ENCODE data around the gene ACER2. TPM values are rescaled to one million over a fixed set of nuclear protein-coding genes. Genes with fewer than 3 reads are reported as not detected.

Gene ACER2
- total and polyA plus RNA-seq, 2 of the 8 experiments (the other 6 are each of a cell fraction or from before 2014, with no cell fraction given) = 7.4 to 8.8 TPM

DNA sequence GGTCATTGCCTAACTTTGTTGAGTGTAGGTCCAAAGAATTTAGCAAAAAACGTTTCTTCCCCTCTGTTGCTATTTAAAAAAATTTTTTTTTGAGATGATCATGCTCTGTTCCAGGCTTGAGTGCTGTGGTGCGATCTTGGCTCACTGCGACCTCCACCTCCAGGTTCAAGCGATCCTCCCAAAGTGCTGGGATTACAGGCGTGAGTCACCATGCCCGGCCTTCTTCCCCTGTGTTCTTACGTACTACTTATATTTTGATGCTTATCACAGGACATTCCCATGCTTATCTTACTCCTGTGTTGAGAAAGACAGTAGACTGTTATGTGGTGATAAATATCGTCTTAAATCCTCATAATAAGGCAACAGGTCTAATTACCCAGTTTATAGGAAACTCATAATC is 2.5 kb downstream of the ACER2 start (continued):
- TF ChIP-seq, protein P1, sequence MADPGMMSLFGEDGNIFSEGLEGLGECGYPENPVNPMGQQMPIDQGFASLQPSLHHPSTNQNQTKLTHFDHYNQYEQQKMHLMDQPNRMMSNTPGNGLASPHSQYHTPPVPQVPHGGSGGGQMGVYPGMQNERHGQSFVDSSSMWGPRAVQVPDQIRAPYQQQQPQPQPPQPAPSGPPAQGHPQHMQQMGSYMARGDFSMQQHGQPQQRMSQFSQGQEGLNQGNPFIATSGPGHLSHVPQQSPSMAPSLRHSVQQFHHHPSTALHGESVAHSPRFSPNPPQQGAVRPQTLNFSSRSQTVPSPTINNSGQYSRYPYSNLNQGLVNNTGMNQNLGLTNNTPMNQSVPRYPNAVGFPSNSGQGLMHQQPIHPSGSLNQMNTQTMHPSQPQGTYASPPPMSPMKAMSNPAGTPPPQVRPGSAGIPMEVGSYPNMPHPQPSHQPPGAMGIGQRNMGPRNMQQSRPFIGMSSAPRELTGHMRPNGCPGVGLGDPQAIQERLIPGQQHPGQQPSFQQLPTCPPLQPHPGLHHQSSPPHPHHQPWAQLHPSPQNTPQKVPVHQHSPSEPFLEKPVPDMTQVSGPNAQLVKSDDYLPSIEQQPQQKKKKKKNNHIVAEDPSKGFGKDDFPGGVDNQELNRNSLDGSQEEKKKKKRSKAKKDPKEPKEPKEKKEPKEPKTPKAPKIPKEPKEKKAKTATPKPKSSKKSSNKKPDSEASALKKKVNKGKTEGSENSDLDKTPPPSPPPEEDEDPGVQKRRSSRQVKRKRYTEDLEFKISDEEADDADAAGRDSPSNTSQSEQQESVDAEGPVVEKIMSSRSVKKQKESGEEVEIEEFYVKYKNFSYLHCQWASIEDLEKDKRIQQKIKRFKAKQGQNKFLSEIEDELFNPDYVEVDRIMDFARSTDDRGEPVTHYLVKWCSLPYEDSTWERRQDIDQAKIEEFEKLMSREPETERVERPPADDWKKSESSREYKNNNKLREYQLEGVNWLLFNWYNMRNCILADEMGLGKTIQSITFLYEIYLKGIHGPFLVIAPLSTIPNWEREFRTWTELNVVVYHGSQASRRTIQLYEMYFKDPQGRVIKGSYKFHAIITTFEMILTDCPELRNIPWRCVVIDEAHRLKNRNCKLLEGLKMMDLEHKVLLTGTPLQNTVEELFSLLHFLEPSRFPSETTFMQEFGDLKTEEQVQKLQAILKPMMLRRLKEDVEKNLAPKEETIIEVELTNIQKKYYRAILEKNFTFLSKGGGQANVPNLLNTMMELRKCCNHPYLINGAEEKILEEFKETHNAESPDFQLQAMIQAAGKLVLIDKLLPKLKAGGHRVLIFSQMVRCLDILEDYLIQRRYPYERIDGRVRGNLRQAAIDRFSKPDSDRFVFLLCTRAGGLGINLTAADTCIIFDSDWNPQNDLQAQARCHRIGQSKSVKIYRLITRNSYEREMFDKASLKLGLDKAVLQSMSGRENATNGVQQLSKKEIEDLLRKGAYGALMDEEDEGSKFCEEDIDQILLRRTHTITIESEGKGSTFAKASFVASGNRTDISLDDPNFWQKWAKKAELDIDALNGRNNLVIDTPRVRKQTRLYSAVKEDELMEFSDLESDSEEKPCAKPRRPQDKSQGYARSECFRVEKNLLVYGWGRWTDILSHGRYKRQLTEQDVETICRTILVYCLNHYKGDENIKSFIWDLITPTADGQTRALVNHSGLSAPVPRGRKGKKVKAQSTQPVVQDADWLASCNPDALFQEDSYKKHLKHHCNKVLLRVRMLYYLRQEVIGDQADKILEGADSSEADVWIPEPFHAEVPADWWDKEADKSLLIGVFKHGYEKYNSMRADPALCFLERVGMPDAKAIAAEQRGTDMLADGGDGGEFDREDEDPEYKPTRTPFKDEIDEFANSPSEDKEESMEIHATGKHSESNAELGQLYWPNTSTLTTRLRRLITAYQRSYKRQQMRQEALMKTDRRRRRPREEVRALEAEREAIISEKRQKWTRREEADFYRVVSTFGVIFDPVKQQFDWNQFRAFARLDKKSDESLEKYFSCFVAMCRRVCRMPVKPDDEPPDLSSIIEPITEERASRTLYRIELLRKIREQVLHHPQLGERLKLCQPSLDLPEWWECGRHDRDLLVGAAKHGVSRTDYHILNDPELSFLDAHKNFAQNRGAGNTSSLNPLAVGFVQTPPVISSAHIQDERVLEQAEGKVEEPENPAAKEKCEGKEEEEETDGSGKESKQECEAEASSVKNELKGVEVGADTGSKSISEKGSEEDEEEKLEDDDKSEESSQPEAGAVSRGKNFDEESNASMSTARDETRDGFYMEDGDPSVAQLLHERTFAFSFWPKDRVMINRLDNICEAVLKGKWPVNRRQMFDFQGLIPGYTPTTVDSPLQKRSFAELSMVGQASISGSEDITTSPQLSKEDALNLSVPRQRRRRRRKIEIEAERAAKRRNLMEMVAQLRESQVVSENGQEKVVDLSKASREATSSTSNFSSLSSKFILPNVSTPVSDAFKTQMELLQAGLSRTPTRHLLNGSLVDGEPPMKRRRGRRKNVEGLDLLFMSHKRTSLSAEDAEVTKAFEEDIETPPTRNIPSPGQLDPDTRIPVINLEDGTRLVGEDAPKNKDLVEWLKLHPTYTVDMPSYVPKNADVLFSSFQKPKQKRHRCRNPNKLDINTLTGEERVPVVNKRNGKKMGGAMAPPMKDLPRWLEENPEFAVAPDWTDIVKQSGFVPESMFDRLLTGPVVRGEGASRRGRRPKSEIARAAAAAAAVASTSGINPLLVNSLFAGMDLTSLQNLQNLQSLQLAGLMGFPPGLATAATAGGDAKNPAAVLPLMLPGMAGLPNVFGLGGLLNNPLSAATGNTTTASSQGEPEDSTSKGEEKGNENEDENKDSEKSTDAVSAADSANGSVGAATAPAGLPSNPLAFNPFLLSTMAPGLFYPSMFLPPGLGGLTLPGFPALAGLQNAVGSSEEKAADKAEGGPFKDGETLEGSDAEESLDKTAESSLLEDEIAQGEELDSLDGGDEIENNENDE (IDR thresholded peaks at IDR 0.05; ENCODE audit: insufficient replicate concordance, low read length) = no peak
- TF ChIP-seq TBP (IDR thresholded peaks at IDR 0.05; ENCODE audit: low read depth, low read length) (no peak), YY1 (IDR thresholded peaks at IDR 0.05; ENCODE audit: low read depth, low read length) (no peak), RBBP5 (IDR thresholded peaks at IDR 0.05; ENCODE audit: borderline replicate concordance, low read depth, low read length) (no peak), POLR2A (IDR thresholded peaks at IDR 0.05; ENCODE audit: control extremely low read depth in 1 of 2, low read depth in 2 of 2, low read length in 2 of 2) (no peak), CBX5 (IDR thresholded peaks at IDR 0.05; ENCODE audit: low read depth, low read length) (no peak), GTF2F1 (IDR thresholded peaks at IDR 0.05; ENCODE audit: borderline replicate concordance, low read depth, low read length) (no peak), BACH1 (IDR thresholded peaks at IDR 0.05; ENCODE audit: low read length) (no peak), JUN (IDR thresholded peaks at IDR 0.05; ENCODE audit: low read depth, low read length) (no peak), RNF2 (IDR thresholded peaks at IDR 0.05; ENCODE audit: borderline replicate concordance, low read depth, low read length, missing control alignments, poor library complexity, severe bottlenecking) (no peak), MAFK (IDR thresholded peaks at IDR 0.05; ENCODE audit: low read depth, low read length) (no peak), FOSL1 (IDR thresholded peaks at IDR 0.05; ENCODE audit: insufficient read depth, low read depth, low read length) (no peak), CBX8 (IDR thresholded peaks at IDR 0.05; ENCODE audit: borderline replicate concordance, low read depth, low read length) (no peak)

Data from H1 (cell line).